NK-92 (cell line): Measurements from ENCODE around the gene LIPH.
"Not testable (repeated sequence)": the region's sequence is repeated elsewhere in the genome, so short reads cannot be mapped to it uniquely, and the experiment has no call there.

ENCODE experiments used
- DNase-seq: peaks from one replicate; lab custom pipeline; 2025; ENCODE audit not compliant: unreplicated experiment; lab: John Stamatoyannopoulos, UW

LIPH gene

DNA sequence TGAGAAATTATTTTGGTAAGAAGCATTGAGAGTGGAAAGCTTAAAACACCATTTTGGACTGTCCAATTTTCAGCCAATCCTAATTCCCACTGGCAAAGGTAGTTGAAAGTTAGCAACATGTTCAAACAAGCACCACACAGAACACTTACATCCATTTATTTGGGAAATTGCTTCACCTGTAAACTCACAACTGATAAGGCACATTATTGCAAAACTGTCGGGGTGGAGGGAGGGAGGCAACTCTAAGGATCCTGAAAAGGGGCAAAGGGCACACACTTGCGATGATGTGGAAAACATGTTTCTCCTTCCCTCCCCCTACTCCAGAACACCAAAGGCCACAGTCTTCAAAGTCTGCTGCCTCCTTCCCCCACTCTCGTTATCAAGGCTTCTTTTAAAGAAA, 62.9 kb downstream of the LIPH start:
- no peak for DNase-seq

DNA sequence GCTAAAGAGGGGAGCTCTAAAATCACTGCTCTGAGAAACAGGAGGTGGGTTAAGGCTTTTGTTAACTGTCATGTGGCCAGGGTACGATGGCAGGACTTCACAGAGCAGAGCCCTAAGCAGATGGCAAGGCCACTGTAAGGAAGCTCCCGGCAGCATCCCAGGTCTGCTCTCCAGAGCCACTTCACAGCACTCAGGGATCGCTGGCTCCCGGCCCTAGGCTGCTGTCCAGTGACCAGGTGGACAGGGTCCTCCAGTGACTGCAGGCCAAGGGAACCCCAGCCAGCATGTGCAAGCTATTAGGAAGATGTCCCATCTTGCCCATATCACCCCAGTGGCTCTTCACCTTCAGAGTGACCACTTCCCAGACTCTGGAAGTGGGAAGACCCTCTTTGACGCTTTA, 63.9 kb downstream of the LIPH start:
- DNase-seq = no peak

DNA sequence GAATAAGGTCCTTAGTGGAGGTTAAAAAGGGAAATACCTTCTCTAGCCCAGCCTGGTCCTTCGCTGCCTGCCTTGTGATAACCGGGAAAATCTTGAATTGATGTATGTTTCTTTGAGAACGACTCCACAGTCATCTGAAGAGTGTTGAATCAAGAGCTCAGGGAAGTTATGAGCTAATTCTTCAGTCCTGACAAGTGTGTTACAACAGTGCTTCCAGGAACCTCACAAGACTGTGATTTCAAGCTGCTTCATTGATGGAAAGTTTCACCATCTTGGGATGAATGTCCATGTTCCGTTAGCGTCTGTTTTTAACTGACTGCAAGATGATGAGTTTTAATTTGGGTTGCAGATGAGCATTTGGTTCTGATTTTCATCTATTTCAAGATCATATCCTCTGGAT, 66.0 kb downstream of the LIPH start:
- no peak for DNase-seq

DNA sequence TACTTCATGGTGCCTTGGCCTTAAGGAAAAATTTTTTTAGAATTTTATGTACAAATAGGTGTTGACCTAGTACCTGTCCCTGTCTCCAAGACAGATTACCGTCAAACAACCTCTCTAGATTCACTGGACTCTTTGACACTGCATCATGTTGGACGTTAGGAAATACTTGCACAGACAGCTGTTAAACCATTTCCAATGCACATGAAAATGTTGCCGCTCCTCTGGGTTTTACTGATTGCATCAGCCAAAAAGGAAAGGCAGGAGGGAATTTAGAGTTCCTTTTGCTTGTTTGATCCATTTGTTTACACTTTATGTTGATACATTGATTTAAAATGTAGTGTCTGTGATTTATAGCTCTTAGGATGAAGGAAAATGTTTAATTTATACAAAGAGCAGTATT, 68.1 kb downstream of the LIPH start:
- DNase-seq = no peak

DNA sequence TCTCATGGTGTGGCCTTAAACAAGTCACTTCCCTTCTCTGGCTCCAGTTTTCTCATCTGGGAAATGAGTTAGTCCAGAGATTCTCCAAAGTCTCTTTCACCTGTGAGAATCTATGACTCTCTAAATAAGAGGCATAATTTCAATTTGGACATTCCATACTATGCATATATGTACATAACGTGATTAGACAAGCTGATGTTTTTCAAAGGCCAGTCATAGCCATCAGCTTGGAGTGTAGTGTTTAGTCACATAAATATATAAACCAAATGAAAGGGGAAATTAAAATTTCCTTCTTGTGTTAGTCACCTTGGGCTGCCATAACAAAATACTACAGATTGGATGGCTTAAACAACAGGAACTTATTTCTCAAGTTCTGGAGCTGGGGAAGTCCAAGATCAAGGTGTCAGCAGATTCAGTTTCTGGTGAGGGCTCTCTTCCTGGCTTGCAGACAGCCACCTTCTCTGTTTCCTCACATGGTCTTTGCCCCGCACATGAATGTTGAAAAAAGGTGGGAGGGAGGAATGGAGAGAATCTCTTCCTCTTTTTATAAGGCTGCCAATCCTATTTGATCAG, 72.9 kb downstream of the LIPH start:
- DNase-seq = no peak

DNA sequence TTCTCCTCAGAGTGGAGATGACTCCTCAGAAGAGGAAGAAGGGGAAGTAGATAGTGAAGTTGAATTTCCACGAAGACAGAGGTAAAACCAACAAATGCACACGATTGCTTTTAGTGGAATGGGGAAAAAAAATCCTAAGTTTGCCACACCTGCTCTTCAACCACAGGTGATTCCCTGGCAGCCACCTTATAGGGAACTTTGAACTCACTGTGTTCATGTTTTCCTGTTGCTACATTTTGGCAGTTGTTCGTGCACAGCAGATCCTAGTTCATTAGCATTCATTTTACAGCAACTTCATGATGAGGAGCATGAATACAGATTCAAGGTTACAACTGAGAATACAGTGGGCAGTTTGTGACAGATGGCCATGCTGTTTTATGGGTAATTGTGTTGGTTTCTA, 75.1 kb downstream of the LIPH start:
- no peak for DNase-seq

DNA sequence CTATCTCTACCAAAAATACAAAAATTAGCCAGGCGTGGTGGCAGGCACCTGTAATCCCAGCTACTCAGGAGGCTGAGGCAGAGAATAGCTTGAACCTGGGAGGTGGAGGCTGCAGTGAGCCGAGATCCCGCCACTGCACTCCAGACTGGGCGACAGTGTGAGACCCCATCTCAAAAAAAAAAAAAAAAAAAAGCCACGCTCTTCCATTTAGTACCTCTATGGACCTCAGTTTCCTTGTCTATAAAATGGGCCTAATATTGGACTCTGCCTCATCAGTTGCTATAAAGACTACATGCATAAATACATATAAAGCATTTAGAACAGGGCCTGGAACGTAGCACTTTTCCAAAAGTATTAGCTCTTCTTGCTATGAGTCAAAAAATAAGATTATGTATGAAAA, 77.5 kb downstream of the LIPH start:
- not testable (repeated sequence) for DNase-seq

DNA sequence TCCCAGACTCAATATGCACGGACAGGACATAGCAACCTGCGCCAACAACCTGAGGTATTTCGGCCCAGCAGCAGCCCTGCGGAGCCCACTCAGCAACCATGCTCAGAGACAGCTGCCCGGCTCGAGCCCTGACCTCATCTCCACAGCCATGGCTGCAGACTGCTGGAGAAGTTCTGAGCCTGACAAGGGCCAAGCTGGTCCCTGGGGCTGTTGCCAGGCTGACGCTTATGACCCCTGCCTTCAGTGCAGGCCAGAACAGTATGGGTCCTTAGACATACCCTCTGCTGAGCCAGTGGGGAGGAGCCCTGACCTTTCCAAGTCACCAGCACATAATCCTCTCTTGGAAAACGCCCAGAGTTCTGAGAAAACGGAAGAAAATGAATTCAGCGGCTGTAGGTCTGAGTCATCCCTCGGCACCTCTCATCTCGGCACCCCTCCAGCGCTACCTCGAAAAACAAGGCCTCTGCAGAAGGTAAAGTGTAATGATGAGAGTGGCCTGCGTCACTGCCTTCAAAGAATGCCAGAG, 79.0 kb downstream of the LIPH start:
- no peak for DNase-seq

DNA sequence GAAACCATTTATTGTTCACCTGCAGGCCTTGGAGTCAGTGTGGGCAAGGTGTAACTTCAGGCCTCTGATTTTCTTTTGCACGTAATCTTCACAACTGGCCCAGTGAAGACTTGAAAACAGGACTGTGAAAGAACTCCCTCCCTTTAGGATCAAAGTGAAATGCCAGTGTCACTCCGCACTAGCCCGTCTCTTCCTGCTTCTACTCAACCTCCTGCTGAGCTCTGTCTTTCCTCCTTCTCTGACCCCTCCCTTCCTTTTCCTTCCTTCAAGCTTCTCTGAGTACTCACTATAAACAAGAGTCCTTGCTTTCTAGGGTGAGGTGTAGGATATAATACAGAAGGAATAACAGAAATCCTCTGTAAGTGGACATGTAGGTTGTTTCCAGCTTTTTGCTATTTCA, 82.1 kb downstream of the LIPH start:
- no peak for DNase-seq

DNA sequence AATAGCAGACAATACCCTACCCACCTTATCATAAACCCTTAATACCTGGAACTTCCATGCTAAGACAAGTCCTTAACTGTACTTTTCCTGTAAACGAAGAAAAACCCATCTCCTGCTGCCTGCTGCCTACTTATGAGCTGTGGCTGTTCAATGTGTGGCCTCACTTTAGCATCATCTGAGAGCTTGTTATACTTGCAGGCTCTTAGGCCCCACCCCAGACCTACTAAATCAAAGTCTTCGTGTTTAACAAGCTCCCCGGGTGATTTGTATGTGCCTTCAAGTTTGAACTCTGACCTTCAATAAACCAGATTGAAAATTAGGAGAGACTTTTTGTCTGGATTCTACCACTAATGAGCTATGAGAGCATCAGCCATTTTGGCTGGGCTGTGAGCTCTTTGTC, 82.8 kb downstream of the LIPH start:
- no peak for DNase-seq

DNA sequence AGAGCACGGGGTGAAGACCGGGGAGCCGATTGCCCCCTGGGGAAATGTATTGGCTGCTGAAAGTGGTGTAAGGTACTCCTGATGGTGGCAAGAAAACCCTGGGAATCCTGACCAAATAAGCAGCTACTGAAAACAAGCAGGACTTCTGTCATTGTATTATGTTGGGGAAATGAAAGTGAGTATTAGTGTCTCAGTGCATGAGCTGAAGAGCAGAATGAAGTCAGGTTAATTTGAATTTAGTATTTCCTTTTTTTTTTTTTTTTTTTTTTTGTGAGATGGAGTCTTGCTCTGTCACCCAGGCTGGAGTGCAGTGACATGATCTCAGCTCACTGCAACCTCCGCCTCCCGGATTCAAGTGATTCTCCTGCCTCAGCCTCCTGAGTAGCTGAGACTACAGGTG, 86.3 kb downstream of the LIPH start:
- DNase-seq = not testable (repeated sequence)

DNA sequence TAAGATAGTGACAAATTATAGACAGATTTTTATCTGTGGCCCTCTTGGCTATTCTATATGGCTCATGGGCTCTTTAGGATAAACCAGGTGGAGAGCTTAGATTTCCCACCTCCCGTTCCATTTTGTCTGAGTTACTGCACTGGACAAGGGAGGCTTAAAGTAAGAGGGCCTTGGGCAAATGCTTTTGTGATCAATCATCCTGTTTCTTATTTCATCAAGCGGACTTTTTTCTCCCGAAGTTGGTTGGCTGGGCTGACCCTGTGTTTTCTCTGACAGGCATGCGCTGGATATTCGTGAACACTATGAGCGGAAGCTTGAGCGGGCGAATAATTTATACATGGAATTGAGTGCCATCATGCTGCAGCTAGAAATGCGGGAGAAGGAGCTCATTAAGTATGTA, 86.9 kb downstream of the LIPH start:
- no peak for DNase-seq

DNA sequence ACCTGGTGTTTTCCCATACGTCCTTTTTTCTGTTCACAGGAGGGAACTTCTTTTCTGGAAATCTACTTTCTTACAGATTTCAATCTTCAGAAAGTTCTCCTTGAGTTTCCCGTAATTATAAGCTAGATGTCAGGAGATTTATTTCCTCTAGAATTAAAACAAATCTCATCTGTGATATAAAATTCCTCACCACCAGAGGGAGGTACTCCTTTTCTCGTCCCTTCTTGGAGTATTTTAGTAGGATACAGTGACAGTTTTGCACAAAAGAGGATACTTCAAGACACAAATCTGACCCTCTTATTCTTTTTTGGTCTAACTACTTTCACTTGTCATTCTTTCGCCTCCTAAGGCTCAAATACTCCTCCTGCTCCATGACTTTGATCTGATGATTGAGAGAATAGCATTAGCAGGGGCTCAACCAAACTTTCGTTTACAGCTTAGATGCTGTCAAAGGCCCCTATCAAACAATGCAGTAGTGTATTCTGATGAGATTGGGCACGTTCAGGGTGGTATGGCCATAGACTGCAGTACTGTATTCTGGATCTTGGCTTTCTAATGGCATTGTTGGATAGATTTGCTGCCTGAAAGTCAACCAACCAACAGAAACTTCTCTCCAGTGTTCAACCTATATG, 91.6 kb downstream of the LIPH start:
- no peak for DNase-seq

DNA sequence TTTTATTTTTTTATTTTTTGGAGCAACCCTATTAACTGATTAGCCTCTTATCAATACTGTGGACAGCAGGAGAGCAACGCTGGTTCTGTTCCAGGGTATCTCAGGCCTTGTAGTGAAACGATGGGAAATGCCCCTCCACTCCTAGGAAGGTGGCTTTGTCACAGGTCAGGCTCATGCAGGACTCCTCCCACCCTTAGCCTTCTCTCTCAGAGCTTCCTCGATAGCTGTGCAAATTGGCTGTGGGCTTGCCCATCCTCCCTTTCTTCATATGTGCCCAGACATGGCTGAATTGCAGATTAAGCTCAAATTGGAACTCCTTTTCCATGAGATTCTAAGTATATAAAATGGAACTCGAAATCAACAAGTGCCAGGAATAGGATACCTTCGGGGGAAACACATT, 92.1 kb downstream of the LIPH start:
- DNase-seq = no peak

DNA sequence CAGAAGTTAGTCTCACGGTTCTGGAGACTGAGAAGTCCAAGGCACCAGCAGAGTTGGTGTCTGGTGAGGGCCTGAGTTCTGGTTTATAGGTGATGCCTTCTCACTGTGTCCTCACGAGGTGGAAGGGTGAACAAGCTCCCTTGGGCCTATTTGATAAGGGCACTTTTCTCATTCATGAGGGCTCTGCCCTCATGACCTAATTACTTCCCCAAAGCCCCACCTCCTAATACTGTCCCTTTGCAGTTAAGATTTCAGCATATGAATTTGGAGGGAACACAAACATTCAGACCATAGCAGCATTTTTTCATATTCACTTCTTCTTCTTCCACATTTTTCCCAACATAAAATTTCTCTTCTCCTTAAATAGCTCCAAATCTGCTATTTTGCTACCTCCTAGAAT, 95.0 kb downstream of the LIPH start:
- DNase-seq = no peak
